NB4 (cell line): ENCODE data around the gene MRPL23.
"Not testable (repeated sequence)": the region's sequence is repeated elsewhere in the genome, so short reads cannot be mapped to it uniquely, and the experiment has no call there.

Experiments used
- DNase-seq: peaks from one replicate; pipeline ENCODE4 v3.0.0; 2010; ENCODE audit warnings: low read depth
- H3K4me3 ChIP-seq: one replicate; pipeline ENCODE4 v1.5.1; 2011; ENCODE audit warnings: mild to moderate bottlenecking, low read depth, low read length, moderate library complexity
- CTCF ChIP-seq: IDR thresholded peaks from one replicate; pipeline ENCODE4 v1.5.1; 2012; ENCODE audit warnings: low read depth, low read length
- MAX ChIP-seq: IDR thresholded peaks from 2 replicates; pipeline ENCODE4 v1.6.1; 2011; ENCODE audit warnings: low read depth, low read length
- MYC ChIP-seq: IDR thresholded peaks from 2 replicates; pipeline ENCODE4 v1.6.1; 2011; ENCODE audit warnings: low read depth, low read length
- POLR2A ChIP-seq: IDR thresholded peaks from 2 replicates; pipeline ENCODE4 v1.6.1; 2011; ENCODE audit warnings: mild to moderate bottlenecking; ENCODE audit not compliant: insufficient read length; ENCODE audit errors: extremely low read depth

MRPL23 gene

GRCh38 chr11:1936781-1937615, 10.1 kb upstream of the MRPL23 start:
- H3K4me3 ChIP-seq, result no peak overlapping the region
- DNase-seq, result no peak
- no peak for TF ChIP-seq MAX
- TF ChIP-seq CTCF, result no peak
- no peak for TF ChIP-seq MYC

- no peak for DNase-seq
- no peak overlapping the region for H3K4me3 ChIP-seq
- no peak for TF ChIP-seq CTCF
- TF ChIP-seq POLR2A, result no peak
- no peak for TF ChIP-seq MAX
- TF ChIP-seq MYC, result no peak
Measured at GRCh38 chr11:1937616-1938342, 9.4 kb upstream of the MRPL23 start.

GRCh38 chr11:1938343-1939005, 8.7 kb upstream of the MRPL23 start:
- H3K4me3 ChIP-seq, result no peak overlapping the region
- TF ChIP-seq POLR2A, result no peak
- TF ChIP-seq MYC, result no peak
- no peak for TF ChIP-seq MAX
- TF ChIP-seq CTCF, result no peak
- no peak for DNase-seq

- no peak overlapping the region for H3K4me3 ChIP-seq
- no peak for DNase-seq
- TF ChIP-seq POLR2A (no peak), MAX (no peak), MYC (no peak), CTCF (no peak)
Measured at GRCh38 chr11:1939006-1939625, 8.0 kb upstream of the MRPL23 start.

- DNase-seq, H3K4me3 ChIP-seq: not testable (repeated sequence)
Measured at GRCh38 chr11:1939788-1940187, 7.3 kb upstream of the MRPL23 start.

- DNase-seq, result no peak
- no peak for TF ChIP-seq MAX
- TF ChIP-seq MYC, result no peak
- TF ChIP-seq CTCF, result no peak
- TF ChIP-seq POLR2A, result no peak
- H3K4me3 ChIP-seq, result no peak overlapping the region
Measured at GRCh38 chr11:1942558-1943260, 4.4 kb upstream of the MRPL23 start.
